Measurements from ENCODE around the gene AMELY. TPM values are rescaled to one million over a fixed set of nuclear protein-coding genes. Genes with fewer than 3 reads are reported as not detected.
"Not testable (repeated sequence)": the region's sequence is repeated elsewhere in the genome, so short reads cannot be mapped to it uniquely, and the experiment has no call there.

Gene AMELY
- total and polyA plus RNA-seq, 2 donors (not counting 1 experiment from before 2014, with no cell fraction given) = not detected

- H3K36me3 ChIP-seq (ENCODE audit: control insufficient read depth, insufficient read depth, low read length) = no peaks in the 10 kb centered on the region
- H3K9ac ChIP-seq (ENCODE audit: insufficient read depth, low read length) = no peak overlapping the region
- no peaks in the 10 kb centered on the region for H3K4me1 ChIP-seq (ENCODE audit: control insufficient read depth, extremely low read depth, insufficient read depth, low read length)
- no peak overlapping the region for H2AFZ ChIP-seq (ENCODE audit: low read length)
- no peak overlapping the region for H3K4me3 ChIP-seq (replicated peaks in 1 of 4; ENCODE audit: control extremely low read depth in 1 of 4, insufficient read depth in 1 of 4, low read depth in 3 of 4, low read length in 4 of 4)
- H3K79me2 ChIP-seq (ENCODE audit: control insufficient read depth, insufficient read depth, low read length) = no peaks in the 10 kb centered on the region
- TF ChIP-seq CTCF (conservative IDR thresholded peaks at IDR 0.05 in 1 of 2, IDR thresholded peaks at IDR 0.05 in 1 of 2; ENCODE audit: low read depth in 1 of 2, low read length in 2 of 2) (no peak), EZH2 (IDR thresholded peaks at IDR 0.05; ENCODE audit: low read length, missing control alignments) (no peak)
- no peaks in the 10 kb centered on the region for H3K9me3 ChIP-seq (ENCODE audit: control insufficient read depth, insufficient read depth, low read depth, low read length)
- no peak for DNase-seq (ENCODE audit: low read depth in 2 of 2)
- H3K4me2 ChIP-seq (ENCODE audit: extremely low read depth, insufficient read depth, low read length) = no peak overlapping the region
- no peaks in the 10 kb centered on the region for H3K27me3 ChIP-seq (ENCODE audit: control insufficient read depth, insufficient read depth, low read length)
- no peak overlapping the region for H3K27ac ChIP-seq (ENCODE audit: insufficient read depth, low read length)
- no peaks in the 10 kb centered on the region for H4K20me1 ChIP-seq (ENCODE audit: control insufficient read depth, extremely low read depth, insufficient read depth, low read length)
Measured at GRCh38 chrY:6895236-6895635, 16.3 kb downstream of the AMELY start.

DNA sequence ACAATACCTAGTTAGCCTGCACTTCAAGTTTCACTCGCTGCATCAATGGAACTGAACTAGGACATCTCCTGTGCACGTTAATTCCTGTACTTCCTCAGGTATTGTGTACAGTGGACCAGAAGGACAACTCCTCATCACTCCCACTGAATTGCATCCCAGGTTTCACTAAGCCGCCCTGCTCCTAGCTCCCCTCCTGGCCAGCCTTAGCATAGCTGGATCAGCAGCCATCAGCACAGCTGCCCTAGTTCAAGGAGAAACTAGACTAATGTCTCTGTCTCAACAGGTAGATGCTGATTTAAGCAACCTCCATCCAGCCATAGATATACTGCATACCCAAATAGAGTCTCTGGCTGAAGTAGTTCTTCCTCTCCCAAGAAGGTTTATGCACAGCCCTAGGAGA lies 17.1 kb downstream of the AMELY start:
- H3K27me3 ChIP-seq (ENCODE audit: control insufficient read depth, insufficient read depth, low read length) = no peaks in the 10 kb centered on the region
- DNase-seq (ENCODE audit: low read depth in 2 of 2) = no peak

DNA sequence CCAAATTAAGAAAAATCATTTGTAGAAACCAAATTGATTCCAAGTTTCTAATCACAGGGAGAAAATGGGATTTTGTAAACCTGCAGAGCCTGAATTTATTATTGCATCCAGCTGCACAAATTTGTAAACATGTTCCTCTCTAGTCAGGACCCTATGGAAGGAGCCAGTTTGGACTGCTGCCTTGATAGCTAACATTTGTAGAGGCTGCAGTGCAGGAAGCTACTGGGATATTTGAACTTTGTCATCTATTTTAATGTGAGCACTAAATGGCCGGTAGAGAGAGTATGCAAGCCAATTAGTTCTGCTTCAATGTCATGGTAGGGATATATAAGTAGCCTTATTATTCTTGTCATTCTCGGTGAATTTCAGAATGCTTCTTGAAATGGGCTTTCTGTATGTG lies 62.2 kb downstream of the AMELY start:
- Histone ChIP-seq H3K79me2 (ENCODE audit: control insufficient read depth, insufficient read depth, low read length) (no peaks in the 10 kb centered on the region), H2AFZ (ENCODE audit: low read length) (no peak overlapping the region), H4K20me1 (ENCODE audit: control insufficient read depth, extremely low read depth, insufficient read depth, low read length) (no peaks in the 10 kb centered on the region), H3K4me3 (replicated peaks in 1 of 4; ENCODE audit: control extremely low read depth in 1 of 4, insufficient read depth in 1 of 4, low read depth in 3 of 4, low read length in 4 of 4) (no peak overlapping the region), H3K27ac (ENCODE audit: insufficient read depth, low read length) (no peak overlapping the region), H3K4me2 (ENCODE audit: extremely low read depth, insufficient read depth, low read length) (no peak overlapping the region), H3K9me3 (ENCODE audit: control insufficient read depth, insufficient read depth, low read depth, low read length) (no peaks in the 10 kb centered on the region), H3K4me1 (ENCODE audit: control insufficient read depth, extremely low read depth, insufficient read depth, low read length) (no peaks in the 10 kb centered on the region), H3K36me3 (ENCODE audit: control insufficient read depth, insufficient read depth, low read length) (no peaks in the 10 kb centered on the region), H3K9ac (ENCODE audit: insufficient read depth, low read length) (no peak overlapping the region), H3K27me3 (ENCODE audit: control insufficient read depth, insufficient read depth, low read length) (no peaks in the 10 kb centered on the region)
- no peak for DNase-seq (ENCODE audit: low read depth in 2 of 2)
- TF ChIP-seq EZH2 (IDR thresholded peaks at IDR 0.05; ENCODE audit: low read length, missing control alignments) (no peak), CTCF (conservative IDR thresholded peaks at IDR 0.05 in 1 of 2, IDR thresholded peaks at IDR 0.05 in 1 of 2; ENCODE audit: low read depth in 1 of 2, low read length in 2 of 2) (no peak)

More for the DNA sequence above, 17.1 kb downstream of the AMELY start:
- H2AFZ ChIP-seq (ENCODE audit: low read length) = no peak overlapping the region
- no peak overlapping the region for H3K27ac ChIP-seq (ENCODE audit: insufficient read depth, low read length)
- H3K9ac ChIP-seq (ENCODE audit: insufficient read depth, low read length) = no peak overlapping the region
- no peak overlapping the region for H3K4me2 ChIP-seq (ENCODE audit: extremely low read depth, insufficient read depth, low read length)
- no peak overlapping the region for H3K4me3 ChIP-seq (replicated peaks in 1 of 4; ENCODE audit: control extremely low read depth in 1 of 4, insufficient read depth in 1 of 4, low read depth in 3 of 4, low read length in 4 of 4)
- TF ChIP-seq CTCF (conservative IDR thresholded peaks at IDR 0.05 in 1 of 2, IDR thresholded peaks at IDR 0.05 in 1 of 2; ENCODE audit: low read depth in 1 of 2, low read length in 2 of 2) (no peak), EZH2 (IDR thresholded peaks at IDR 0.05; ENCODE audit: low read length, missing control alignments) (no peak)
- H4K20me1 ChIP-seq (ENCODE audit: control insufficient read depth, extremely low read depth, insufficient read depth, low read length) = no peaks in the 10 kb centered on the region
- H3K9me3 ChIP-seq (ENCODE audit: control insufficient read depth, insufficient read depth, low read depth, low read length) = no peaks in the 10 kb centered on the region
- H3K36me3 ChIP-seq (ENCODE audit: control insufficient read depth, insufficient read depth, low read length) = no peaks in the 10 kb centered on the region
- no peaks in the 10 kb centered on the region for H3K4me1 ChIP-seq (ENCODE audit: control insufficient read depth, extremely low read depth, insufficient read depth, low read length)
- no peaks in the 10 kb centered on the region for H3K79me2 ChIP-seq (ENCODE audit: control insufficient read depth, insufficient read depth, low read length)

DNA sequence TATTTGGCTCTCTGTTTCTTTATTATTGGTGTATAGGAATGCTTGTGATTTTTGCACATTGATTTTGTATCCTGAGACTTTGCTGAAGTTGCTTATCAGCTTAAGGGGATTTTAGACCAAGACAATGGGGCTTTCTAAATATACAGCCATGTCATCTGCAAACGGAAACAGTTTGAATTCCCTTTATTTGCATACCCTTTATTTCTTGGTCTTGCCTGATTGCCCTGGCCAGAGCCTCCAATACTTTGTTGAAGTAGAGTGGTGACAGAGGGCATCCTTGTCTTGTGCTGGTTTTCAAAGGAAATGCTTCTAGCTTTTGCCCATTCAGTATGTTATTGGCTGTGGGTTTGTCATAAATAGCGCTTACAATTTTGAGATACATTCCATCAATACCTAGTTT lies 68.9 kb downstream of the AMELY start:
- H3K27me3 ChIP-seq (ENCODE audit: control insufficient read depth, insufficient read depth, low read length); H3K9me3 ChIP-seq (ENCODE audit: control insufficient read depth, insufficient read depth, low read depth, low read length); H3K36me3 ChIP-seq (ENCODE audit: control insufficient read depth, insufficient read depth, low read length); H3K4me1 ChIP-seq (ENCODE audit: control insufficient read depth, extremely low read depth, insufficient read depth, low read length); H3K9ac ChIP-seq (ENCODE audit: insufficient read depth, low read length); H3K79me2 ChIP-seq (ENCODE audit: control insufficient read depth, insufficient read depth, low read length); H3K4me3 ChIP-seq (replicated peaks in 1 of 4; ENCODE audit: control extremely low read depth in 1 of 4, insufficient read depth in 1 of 4, low read depth in 3 of 4, low read length in 4 of 4); H3K27ac ChIP-seq (ENCODE audit: insufficient read depth, low read length); H3K4me2 ChIP-seq (ENCODE audit: extremely low read depth, insufficient read depth, low read length); H4K20me1 ChIP-seq (ENCODE audit: control insufficient read depth, extremely low read depth, insufficient read depth, low read length); H2AFZ ChIP-seq (ENCODE audit: low read length); DNase-seq (ENCODE audit: low read depth in 2 of 2): not testable (repeated sequence)

Data from fibroblast of lung (primary cell).